Stimulated activated naive CD4-positive, alpha-beta T cell (primary cell): ENCODE measurements around the gene KLK7.
"Not testable (repeated sequence)": the region's sequence is repeated elsewhere in the genome, so short reads cannot be mapped to it uniquely, and the experiment has no call there.

Experiments used
- DNase-seq, 6 experiments: peaks; one replicate each; lab custom pipeline; 2025; lab: John Stamatoyannopoulos, UW

The KLK7 gene

DNA sequence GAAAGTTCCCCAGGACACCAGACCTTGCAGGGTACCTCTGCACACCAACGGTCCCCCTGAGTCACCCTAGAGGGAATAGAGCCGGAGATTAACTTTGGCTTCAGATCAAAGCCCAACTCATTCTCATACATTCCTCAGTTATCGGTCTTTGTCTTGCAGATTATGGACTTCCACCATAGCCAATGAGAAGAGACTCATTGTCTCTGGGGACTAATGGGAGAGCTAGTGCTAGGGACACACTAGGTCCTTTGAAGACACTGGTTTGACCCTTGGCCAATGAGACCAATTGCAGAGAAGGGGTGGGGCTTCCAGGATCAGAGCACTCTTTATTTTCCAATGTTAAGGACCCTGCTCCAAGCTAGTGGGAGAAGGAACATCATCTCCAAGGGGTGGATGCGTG lies 6.1 kb downstream of the KLK7 start:
- no peak for DNase-seq

DNA sequence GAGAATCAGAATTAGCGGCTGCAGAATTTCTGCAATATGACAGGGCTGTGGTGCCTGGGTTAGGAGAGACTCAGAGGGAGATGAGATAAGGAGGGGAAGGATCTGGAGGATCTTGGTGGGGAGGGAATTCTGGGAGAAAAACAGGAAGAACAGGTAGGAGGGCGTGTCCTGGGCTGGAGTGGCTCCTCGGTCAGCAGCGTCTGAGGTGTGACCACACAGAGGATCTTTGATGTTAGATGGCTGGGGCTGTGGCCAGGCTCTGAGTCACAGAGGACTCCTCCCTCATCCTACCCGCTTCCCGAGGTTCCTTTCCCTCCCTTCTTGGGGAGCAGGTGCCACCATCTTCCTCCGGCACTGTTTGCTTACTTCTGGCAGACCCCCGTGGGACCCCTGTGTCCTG lies 8.0 kb downstream of the KLK7 start:
- no peak for DNase-seq

- DNase-seq = no peak
Measured at GRCh38 chr19:50974702-50975556, 8.8 kb downstream of the KLK7 start.

DNA sequence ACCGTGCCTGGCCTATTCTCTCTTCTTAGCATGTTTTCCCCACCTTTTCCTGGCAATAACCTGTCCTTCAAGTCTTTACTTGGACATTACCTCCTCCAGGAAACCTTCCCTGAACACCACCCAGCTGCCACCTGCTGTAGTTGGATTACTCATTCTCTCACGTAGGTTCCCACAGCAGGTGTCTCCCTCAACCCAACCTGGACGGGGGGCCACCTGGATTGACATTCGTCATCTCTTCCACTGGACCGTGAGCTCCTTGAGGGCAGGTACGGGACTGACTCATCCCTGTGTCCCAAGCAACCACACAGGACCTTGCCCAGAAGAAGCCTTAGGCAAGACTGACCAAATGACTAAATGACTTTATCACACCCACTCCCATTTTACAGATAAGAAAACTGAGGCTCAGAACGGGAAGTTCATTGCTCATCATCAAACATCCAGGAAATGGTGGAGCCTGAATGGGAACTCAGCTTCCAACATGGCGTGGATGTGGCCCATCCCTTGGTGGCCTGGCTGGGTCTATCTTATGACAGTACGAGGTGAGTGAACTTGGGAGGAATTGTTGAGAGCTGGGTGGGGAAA lies 10.8 kb downstream of the KLK7 start:
- DNase-seq = no peak

DNA sequence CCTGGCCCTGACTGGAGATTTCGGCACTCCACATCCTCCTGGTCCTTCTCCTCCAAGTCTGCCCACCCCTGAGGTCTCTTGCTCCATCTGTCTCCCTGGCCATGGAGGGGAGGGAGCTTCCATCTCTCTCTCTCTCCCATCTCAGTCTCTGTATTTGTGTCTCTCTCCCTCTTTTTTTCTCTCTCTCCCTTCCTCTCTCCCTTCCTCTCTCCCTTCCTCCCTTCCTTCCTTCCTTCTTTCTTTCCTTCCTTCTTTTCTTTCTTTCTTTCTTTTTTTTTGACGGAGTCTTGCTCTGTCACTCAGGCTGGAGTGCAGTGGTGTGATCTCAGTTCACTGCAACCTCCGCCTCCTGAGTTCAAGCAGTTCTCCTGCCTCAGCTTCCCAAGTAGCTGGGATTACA lies 13.9 kb downstream of the KLK7 start:
- not testable (repeated sequence) for DNase-seq

DNA sequence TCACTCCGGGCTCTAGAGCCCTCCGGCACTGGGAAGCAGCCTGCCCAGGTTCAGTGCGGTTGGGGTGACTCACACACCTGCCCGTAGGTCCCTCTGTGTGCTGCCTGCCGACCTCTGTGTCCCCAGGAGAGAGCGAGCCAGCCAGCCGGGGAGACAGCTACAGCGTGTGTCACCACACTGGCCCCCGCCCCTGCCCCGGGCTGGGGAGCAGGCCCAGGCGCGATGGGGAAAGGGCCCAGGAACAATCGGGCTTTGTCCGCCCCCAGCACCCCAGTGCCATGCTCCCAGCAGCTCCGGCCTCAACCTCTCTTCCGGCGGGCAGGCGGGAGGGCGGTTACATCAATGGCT lies 14.3 kb downstream of the KLK7 start, which contains the start of gene KLK6:
Gene KLK6 (minus strand): TSS at position 179 of the 348 bp plus-strand sequence. CDS start 1,487 bp downstream, outside the sequence.
- DNase-seq = no peak

DNA sequence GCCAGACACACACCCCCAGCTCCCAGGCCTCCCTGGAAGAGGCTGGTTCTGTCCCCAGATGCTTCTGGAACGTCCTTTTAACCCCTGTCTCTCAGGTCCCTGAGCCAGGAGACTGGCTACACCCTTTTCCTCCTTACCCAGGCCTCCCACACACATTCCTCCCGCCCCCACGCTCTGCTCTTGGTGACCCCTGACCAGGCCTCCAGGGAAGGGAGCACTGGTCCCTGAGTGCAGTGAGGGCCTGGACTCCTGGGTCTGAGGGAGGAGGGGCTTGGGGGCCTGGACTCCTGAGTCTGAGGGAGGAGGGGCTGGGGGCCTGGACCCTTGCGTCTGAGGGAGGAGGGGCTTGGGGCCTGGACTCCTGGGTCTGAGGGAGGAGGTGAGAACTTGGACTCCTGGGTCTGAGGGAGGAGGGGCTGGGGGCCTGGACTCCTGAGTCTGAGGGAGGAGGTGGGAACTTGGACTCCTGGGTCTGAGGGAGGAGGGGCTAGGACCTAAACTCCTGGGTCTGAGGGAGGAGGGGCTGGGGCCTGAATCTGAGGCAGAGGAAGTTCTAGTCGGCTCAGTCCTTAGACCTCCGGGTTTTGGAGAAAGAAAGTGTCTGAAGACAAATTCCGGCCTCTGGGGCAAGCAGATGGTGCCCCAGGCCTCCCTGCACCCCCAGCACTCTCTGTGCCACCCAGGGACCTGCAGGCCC lies 14.9 kb downstream of the KLK7 start:
- DNase-seq = no peak

DNA sequence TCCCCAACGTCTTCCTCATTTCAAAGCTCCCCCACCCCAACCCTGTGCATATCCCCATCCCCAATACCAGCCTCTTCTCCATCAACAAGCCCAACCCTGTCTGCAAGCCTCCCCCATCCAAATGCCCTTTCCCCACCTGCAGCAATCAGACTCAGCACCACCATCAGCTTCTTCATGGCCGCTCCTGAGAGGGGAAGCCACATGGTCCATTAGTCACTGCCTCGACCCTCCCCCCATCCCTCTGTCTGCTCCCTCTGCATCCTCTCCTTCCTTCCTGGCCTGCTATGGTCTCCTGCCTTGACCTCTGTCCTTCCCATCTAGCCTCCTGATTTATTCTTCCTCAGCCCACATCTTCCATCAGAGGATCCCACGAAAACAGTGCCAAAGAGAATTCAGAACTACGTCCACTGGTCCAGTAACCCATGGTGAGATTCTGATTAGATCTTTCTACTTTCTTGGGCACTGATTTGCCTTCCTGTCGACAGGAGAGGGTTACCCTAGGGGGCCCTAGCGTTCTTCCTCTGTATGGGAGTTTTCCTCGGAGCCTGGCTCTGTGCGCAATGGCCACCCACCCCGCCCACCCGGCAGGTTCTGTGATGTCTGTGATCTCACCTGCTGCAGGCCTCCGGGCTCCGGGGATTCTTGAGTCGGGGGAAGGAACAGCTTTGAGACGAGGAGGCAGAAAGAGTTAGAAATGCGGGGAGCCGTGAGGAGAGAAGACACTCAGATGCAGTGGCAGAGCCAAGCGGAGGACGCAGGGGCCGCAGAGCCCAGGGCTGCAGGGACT lies 15.6 kb downstream of the KLK7 start:
- DNase-seq = no peak

DNA sequence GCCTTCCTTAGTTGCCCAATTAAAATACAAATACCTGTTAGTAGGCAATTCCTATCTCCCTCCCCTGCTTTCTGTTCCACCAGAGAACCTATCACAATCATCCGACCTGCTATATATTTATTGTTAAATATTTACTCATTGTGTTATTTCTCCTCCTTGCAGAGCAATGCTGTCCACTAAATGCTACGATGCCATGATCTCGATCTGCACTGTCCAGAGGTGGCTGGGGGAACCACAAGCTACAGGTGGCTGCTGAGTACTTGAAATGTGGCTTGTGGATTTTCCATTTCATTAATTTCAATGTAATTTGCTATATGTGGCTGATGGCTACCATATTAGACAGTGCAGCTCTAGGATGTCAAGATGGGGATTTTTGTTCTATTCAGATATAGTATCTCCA lies 19.5 kb downstream of the KLK7 start:
- DNase-seq = no peak

DNA sequence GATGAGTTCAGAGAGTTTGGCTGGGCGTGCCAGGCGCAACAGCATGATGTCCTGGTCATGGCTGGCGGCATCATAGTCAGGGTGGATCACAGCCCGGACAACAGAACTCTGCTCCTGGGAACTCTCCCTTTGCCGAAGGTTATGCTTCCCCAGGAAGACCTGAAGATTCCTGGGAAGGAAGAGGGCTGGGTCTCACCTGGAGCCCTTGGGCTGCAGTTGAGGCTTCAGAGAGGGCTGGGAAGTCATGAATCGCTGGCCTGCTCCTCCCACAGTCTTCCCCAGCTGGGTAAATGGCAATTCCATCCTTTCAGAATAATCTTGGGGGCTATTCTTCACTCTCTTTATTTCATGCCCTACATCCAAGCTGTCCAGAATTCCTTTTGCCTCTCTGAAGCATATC lies 20.3 kb downstream of the KLK7 start:
- DNase-seq = no peak

DNA sequence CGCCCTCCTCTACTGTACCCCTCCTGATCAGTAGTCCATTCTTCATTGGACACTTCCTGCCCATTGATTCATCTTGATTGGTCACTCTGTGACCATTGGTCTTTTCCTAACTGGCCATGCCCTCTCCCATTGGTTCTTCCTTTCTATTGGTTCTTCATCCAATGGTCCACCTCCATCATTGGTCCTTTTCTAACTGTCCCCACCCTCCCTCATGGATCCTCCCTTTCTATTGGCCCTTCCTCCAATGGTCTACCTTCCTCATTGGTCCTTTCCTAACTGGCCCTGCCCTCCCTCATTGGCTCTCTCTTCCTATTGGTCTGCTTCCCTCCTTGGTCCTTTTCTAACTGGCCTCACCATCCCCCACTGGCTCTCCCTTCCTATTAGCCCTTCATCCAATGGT lies 21.5 kb downstream of the KLK7 start:
- no peak for DNase-seq

DNA sequence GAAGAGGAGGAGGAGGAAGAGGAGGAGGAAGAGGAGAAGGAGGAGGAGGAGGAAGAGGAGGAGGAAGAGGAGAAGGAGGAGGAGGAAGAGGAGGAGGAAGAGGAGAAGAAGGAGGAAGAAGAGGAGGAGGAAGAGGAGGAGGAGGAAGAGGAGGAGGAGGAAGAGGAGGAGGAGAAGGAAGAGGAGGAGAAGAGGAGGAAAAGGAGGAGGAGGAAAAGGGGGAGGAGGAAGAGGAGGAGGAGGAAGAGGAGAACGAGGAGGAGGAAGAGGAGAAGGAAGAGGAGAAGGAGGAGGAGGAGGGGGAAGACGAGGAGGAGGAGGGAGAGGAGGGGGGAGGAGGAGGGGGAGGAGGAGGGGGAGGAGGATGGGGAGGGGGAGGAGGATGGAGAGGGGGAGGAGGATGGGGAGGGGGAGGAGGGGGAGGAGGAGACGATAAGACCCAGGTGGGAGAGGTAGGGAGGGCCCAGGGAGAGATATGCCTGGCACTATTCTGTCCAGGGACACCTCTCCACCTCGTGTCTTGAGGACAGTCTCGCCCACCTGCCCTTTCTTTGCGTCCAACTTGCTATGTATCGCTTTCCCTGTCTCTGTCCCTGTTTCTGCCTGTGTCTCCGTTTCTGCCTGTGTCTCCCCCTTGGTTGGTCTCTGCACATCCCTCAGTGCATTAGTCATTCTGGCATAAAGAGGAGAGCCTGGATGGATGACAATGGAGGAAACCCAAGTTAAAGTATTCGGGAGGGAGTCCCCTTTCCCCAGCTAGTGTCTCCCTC lies 23.8 kb downstream of the KLK7 start:
- no peak for DNase-seq

DNA sequence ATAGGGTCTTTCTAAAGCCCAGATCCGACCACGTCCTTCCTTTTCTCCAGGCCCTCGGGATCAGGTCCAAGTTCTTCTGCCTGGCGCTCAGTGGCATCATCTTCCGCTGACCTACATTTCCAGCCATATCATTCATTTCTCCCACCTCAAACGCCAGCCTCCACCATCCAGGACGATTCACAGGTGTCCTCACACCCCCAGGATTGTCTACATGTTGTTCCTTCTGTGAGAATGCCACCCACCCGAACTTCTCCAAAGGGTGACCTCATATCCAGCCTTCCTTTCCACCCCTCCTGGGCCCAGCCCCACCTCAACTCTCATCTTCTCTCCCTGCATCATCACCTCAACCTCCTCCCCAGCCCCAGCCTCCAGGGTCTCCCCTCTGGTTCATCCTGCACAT lies 26.1 kb downstream of the KLK7 start:
- DNase-seq = no peak

DNA sequence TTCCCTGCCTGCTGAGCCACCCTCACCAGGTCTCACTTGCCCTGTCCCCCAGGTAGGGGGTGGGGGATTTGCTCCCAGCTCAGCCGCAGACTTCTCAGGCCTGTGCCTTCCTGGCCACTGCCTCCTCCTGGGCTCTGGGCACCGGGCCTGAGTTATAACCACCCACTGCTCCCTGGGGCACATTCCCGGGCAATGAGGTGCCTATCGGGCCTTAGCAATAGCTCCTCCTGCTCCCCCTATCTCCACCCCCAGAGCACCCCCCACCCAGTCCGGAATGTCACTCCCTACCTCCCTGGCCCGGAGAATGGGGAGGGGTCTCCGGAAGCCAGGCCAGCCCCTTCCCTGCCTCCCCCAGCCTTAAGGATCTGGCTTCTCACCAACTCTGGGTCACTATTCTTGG lies 30.8 kb downstream of the KLK7 start, which contains the start of gene KLK5:
Gene KLK5 (minus strand): TSS at position 129 of the 400 bp plus-strand sequence. CDS start 381 bp downstream, outside the sequence.
- no peak for DNase-seq

DNA sequence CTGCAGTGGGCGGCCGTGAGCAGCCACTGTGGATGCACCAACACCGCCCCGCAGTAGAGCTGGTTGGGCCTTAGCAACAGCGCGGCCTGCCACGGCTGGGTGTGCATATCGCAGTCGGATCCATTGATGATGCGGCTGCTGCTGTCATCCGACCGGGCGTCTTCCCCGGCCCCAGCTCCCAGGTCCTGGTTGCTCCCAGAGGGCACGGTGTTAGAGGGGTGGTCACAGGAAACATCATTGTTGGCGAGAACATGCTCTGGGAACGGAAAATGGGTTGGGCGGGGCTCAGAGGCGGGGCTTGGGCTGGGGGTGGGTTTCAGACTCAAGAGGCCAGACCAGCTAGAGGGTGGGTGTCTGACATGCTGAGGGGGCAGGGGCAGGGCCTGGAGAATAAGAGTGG lies 33.9 kb downstream of the KLK7 start:
- DNase-seq = no peak

GRCh38 chr19:50947123-50947522 lies 36.6 kb downstream of the KLK7 start:
- no peak for DNase-seq

GRCh38 chr19:50944795-50945194 lies 38.9 kb downstream of the KLK7 start:
- DNase-seq = no peak

DNA sequence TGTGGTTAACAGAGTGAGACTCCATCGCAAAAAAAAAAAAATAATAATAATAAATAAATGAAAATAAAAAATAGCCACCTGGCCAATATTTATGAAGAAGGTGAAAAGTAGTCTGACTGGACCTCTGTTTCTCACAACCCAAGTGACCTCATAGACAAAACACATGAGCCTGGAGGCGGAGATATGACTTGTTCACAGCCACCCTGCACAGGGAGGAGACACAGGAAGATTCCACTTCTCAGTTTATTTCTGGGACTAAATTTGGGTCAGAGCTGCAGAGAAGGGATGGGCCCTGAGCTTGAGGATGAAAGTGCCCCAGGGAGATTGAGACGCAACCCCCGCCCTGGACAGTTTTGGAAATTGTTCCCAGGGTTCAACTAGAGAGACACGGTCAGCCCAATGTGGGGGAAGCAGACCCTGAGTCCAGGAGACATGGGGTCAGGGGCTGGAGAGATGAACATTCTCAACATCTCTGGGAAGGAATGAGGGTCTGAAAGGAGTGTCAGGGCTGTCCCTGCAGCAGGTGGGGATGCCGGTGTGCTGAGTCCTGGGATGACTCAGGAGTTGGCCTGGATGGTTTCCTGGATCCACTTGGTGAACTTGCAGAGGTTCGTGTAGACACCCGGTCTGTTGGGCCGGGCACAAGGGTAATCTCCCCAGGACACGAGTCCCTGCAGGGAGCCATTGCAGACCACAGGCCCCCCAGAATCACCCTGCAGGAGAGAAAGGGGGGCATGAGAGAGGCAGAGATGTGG lies 40.5 kb downstream of the KLK7 start:
- no peak for DNase-seq

DNA sequence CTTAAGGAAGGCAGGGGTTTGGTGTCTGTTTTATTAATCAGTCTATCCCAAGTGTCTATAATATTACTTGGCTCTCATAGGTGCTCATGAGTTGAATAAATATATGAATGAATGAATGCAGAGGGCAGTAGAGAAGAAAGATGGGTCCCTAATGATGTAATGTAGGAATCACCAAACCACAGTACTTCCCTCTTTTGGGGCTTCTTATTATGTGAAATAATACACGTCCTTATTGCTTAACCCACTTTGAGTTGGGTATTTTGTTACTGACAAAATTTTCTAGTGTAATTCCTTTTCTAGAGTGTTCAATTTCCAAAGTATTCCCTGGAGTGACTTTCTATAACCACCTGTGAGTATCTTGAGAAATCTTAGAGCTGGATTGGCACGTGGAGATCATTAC lies 44.1 kb downstream of the KLK7 start:
- DNase-seq = no peak

DNA sequence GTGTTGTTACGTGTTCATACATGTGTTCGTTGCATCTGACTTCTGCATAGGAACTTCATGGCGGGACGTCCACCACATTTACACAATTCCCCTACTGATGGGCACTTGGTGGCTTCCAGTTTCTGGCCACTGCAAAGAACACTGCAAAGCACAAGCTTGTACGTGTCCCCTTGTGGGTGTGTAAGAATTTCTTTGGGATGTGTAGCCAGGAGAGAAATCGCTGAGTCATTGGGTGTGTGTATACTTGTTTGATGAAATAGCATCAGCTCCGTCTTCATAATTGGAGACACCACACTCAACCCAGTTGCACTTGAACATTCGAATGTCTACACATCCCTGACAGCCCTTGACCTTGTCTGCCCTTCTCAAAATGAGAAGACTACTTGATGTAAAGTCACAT lies 50.1 kb downstream of the KLK7 start:
- DNase-seq = no peak

DNA sequence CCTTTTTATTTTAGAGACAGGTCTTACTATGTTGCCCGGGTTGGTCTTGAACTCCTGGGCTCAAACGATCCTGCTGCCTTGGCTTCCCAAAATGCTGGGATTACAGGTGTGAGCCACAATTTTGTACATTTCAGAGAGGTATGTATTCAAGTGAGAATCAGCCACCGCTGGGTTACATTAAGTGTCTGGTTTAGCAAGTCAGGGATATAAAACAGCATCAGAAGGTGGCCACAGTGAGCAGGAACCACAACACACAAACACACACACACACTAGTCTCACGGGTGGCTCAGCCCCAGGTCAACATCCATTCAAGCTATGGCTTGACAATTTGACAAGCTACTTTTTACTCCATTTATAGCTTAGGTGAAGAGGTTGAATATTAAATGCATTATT lies 51.0 kb downstream of the KLK7 start:
- no peak for DNase-seq
